LNCAP (cell line): Measurements from ENCODE around the gene PDE6H.

Experiments
- TF ChIP-seq, protein P1 (sequence below): fragments of 450-650 bp; IDR thresholded peaks from 2 replicates; pipeline ENCODE4 v1.5.1; 2017; ENCODE audit warnings: mild to moderate bottlenecking

Gene PDE6H

GRCh38 chr12:14934511-14934910, 38.3 kb upstream of the PDE6H start:
- TF ChIP-seq, protein P1, sequence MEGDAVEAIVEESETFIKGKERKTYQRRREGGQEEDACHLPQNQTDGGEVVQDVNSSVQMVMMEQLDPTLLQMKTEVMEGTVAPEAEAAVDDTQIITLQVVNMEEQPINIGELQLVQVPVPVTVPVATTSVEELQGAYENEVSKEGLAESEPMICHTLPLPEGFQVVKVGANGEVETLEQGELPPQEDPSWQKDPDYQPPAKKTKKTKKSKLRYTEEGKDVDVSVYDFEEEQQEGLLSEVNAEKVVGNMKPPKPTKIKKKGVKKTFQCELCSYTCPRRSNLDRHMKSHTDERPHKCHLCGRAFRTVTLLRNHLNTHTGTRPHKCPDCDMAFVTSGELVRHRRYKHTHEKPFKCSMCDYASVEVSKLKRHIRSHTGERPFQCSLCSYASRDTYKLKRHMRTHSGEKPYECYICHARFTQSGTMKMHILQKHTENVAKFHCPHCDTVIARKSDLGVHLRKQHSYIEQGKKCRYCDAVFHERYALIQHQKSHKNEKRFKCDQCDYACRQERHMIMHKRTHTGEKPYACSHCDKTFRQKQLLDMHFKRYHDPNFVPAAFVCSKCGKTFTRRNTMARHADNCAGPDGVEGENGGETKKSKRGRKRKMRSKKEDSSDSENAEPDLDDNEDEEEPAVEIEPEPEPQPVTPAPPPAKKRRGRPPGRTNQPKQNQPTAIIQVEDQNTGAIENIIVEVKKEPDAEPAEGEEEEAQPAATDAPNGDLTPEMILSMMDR, result no peak

GRCh38 chr12:14935031-14935430, 37.8 kb upstream of the PDE6H start:
- TF ChIP-seq, protein P1, result no peak

DNA sequence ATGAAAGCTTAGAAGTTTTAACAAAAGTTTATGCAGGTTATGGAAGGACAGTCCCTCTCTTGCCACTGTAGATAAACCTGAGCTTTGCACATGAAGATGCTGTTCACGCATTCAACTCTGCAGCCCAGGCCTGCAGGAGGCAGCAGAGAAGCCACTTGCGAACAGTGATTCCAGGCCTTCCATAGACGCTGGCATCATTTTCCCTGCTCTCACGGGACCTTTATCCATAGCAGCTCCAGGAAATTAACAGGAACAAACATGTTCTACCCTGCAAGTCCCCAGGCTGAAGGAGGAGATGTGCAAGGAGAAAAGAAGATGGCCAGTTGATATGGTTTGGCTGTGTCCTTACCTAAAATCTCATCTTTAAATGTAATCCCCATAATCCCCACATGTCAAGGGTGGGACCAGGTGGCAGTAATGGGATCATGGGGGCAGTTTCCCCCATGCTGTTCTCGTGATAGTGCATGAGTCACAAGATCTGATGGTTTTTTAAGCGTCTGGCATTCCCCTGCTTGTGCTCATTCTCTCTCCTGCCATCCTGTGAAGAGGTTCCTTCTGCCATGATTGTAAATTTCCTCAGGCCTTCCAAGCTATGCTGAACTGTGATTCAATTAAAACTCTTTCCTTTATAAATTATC, 36.5 kb upstream of the PDE6H start:
- TF ChIP-seq, protein P1, result no peak

DNA sequence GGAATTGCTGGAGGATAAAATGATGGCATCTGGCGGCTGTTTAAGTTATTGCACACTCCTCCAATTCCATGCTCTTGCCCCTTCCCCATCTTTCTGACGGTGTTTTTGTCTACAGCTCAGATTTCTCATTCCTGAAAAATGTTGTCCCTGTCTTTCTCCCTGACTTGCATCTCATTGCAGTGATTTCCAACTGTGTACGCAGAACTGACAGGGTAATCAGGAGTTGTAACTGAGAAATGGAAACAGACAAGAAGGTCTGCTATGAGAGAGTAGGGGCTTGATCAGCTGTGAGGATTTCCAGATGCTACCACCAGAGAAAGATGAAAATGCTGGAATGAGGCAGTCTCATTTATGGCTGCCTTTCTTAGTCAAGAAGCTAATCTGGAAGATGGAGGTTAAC, 35.8 kb upstream of the PDE6H start:
- TF ChIP-seq, protein P1, result no peak

DNA sequence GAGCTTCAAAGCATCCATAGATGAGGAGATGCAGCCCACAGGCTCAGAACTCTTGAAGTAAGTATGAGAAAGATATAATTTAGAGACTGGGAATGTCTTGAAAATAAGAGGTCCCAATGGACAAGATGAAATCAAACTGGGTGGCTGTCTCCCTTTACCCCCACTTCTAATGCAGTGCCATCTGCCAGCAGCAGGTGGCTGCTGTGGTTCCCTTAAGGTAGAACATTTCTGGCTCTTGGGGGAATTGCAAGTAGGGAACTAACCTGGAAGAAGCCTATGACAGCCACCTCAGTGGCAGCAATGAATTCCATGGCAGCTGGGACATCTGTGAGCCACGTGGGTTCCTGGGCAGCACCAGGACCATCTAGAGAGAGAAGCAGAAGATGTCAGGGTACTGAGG, 35.2 kb upstream of the PDE6H start:
- TF ChIP-seq, protein P1, result no peak

GRCh38 chr12:14938301-14938700, 34.5 kb upstream of the PDE6H start, which contains the start of gene ERP27:
Gene ERP27 (minus strand): TSS chr12:14938537. CDS start chr12:14938508, 29 bp downstream.
- TF ChIP-seq, protein P1, result no peak

DNA sequence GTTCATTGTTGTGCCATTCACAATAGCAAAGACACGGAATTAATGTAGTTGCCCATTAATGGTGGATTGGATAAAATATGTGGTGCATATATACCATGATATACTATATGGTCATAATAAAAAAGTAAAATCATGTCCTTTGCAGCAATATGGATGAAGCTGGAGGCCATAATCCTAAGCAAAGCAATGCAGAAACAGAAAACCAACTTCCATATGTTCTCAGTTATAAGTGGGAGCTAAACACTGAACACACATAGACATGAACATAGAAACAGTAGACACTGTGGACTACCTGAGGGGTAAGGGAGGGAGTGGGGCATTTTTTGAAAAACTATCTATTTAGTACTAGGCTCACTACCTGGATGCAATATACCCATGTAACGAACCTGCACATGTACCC, 31.5 kb upstream of the PDE6H start:
- TF ChIP-seq, protein P1, result no peak
